Nephron (organoid): ENCODE results near the gene FAM50A.

Experiments used
- H3K27ac Mint-ChIP-seq, 3 experiments: 2 replicates each; pipeline ENCODE4 v1.8.0; 2020; ENCODE audit warnings: mixed read lengths in 3 of 3, mild to moderate bottlenecking in 2 of 3, moderate library complexity in 1 of 3
- H3K27me3 Mint-ChIP-seq: 2 replicates; pipeline ENCODE4 v1.8.0; 2021; ENCODE audit warnings: low read depth, mild to moderate bottlenecking, moderate library complexity, mixed read lengths
- H3K36me3 Mint-ChIP-seq: 2 replicates; pipeline ENCODE4 v1.8.0; 2020; ENCODE audit warnings: low read depth, mixed read lengths
- H3K4me1 Mint-ChIP-seq: 2 replicates; pipeline ENCODE4 v1.8.0; 2020; ENCODE audit warnings: mixed read lengths
- H3K4me3 Mint-ChIP-seq, 3 experiments: 2 replicates each; pipeline ENCODE4 v1.8.0; 2020; ENCODE audit warnings: mild to moderate bottlenecking in 3 of 3, mixed read lengths in 3 of 3, moderate library complexity in 2 of 3
- H3K9me3 Mint-ChIP-seq: 2 replicates; pipeline ENCODE4 v1.8.0; 2020; ENCODE audit warnings: mixed read lengths
- CTCF ChIP-seq, 3 experiments: fragments of 200-600 bp; sonication (generic); IDR thresholded peaks; one replicate each; pipeline ENCODE4 v1.5.0; 2021; ENCODE audit warnings: antibody characterized with exemption in 3 of 3; ENCODE audit not compliant: unreplicated experiment in 3 of 3

FAM50A gene

GRCh38 chrX:154420402-154420756 is 23.6 kb upstream of the FAM50A start:
- Mint-ChIP-seq H3K27ac (peak overlapping the region in 1 of 3 experiments; percentile 44), H3K36me3 (peaks cover 5% of the 10 kb centered on the region), H3K4me1 (no peaks in the 10 kb centered on the region), H3K4me3 (no peak overlapping the region), H3K9me3 (peaks cover 7% of the 10 kb centered on the region), H3K27me3 (no peaks in the 10 kb centered on the region)
- no peak for TF ChIP-seq CTCF (IDR thresholded peaks at IDR 0.05; ENCODE audit: unreplicated experiment in 3 of 3)

- Mint-ChIP-seq H3K27me3 (no peaks in the 10 kb centered on the region), H3K27ac (no peak overlapping the region), H3K9me3 (peaks cover 18% of the 10 kb centered on the region), H3K4me3 (peak overlapping the region in 2 of 3 experiments; percentile 34), H3K36me3 (peaks cover 7% of the 10 kb centered on the region), H3K4me1 (peaks cover 6% of the 10 kb centered on the region)
- TF ChIP-seq CTCF (IDR thresholded peaks at IDR 0.05; ENCODE audit: unreplicated experiment in 3 of 3): no peak
Observed at GRCh38 chrX:154426916-154427770, 16.8 kb upstream of the FAM50A start.

- H3K4me3 Mint-ChIP-seq: peak within 1 kb of the TSS; percentile 83 to 89 (median 87)
- peaks cover 6% of the 10 kb centered on the region for H3K4me1 Mint-ChIP-seq
- no peak for TF ChIP-seq CTCF (IDR thresholded peaks at IDR 0.05; ENCODE audit: unreplicated experiment in 3 of 3)
- H3K9me3 Mint-ChIP-seq: peaks cover 22% of the 10 kb centered on the region
- H3K36me3 Mint-ChIP-seq: peaks cover 12% of the 10 kb centered on the region
- H3K27me3 Mint-ChIP-seq: no peaks in the 10 kb centered on the region
- peak within 1 kb of the TSS in 2 of 3 experiments; percentile 69 to 82 for H3K27ac Mint-ChIP-seq
Observed at GRCh38 chrX:154428176-154429171, 15.5 kb upstream of the FAM50A start, which contains the start of gene ATP6AP1. Gene ATP6AP1, plus strand, starts transcription at chrX:154428677. Its CDS starts 16 bp downstream, at chrX:154428693.

GRCh38 chrX:154429711-154430110 is 14.2 kb upstream of the FAM50A start:
- Mint-ChIP-seq H3K4me1 (peaks cover 6% of the 10 kb centered on the region), H3K27me3 (no peaks in the 10 kb centered on the region), H3K9me3 (peaks cover 19% of the 10 kb centered on the region), H3K4me3 (peak overlapping the region; percentile 83 to 89 (median 87)), H3K27ac (peak overlapping the region in 1 of 3 experiments; percentile 45), H3K36me3 (peaks cover 21% of the 10 kb centered on the region)
- TF ChIP-seq CTCF (IDR thresholded peaks at IDR 0.05; ENCODE audit: unreplicated experiment in 3 of 3): no peak

GRCh38 chrX:154430479-154430878 is 13.5 kb upstream of the FAM50A start:
- no peak for TF ChIP-seq CTCF (IDR thresholded peaks at IDR 0.05; ENCODE audit: unreplicated experiment in 3 of 3)
- Mint-ChIP-seq H3K4me3 (peak overlapping the region; percentile 21 to 67 (median 44)), H3K36me3 (peaks cover 26% of the 10 kb centered on the region), H3K4me1 (peaks cover 6% of the 10 kb centered on the region), H3K27ac (peak overlapping the region in 1 of 3 experiments; percentile 47), H3K9me3 (peaks cover 19% of the 10 kb centered on the region), H3K27me3 (no peaks in the 10 kb centered on the region)
